ENCODE measurements around the gene LHFPL6.

DNA sequence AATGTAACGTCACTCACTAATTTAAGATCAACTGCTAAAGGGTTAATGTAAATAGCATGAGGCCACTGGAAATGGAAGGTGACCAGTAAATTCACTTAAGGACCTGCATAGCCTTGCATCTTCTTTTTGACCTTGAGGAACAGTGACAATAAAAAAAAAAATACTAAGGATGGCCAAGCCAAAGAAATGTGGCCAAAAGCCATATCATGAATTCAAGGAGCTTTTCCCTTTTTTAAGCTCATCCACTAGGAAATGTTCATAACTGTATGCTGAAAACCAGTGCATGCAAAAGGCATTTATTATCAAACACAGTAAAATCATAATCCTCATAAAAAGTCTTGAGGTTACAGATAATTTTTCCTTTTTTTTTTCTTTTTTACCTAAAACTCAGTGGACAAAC lies 77.5 kb downstream of the LHFPL6 start:
- no peak for TF ChIP-seq CTCF (IDR thresholded peaks at IDR 0.05; ENCODE audit: borderline replicate concordance, extremely low read depth, low read length, poor library complexity, severe bottlenecking)
- TF ChIP-seq EZH2 (IDR thresholded peaks at IDR 0.05; ENCODE audit: borderline replicate concordance, low read depth, low read length, severe bottlenecking) = no peak
